Stomach smooth muscle (tissue), 2 donors: Measurements from ENCODE around the gene RGS16.
A peak's percentile ranks its signal among the peaks of the same experiment; 100 is the strongest.

Experiments used
- H3K27ac ChIP-seq: one replicate; pipeline ENCODE4 v1.7.0; 2013; ENCODE audit warnings: mild to moderate bottlenecking, low read length, inconsistent platforms
- H3K27me3 ChIP-seq, 2 donors: one replicate each; pipeline ENCODE4 v1.7.0; 2013; ENCODE audit warnings: low read length in 2 of 2; ENCODE audit not compliant: insufficient read depth in 2 of 2, control insufficient read depth in 1 of 2
- H3K36me3 ChIP-seq, 2 donors: one replicate each; pipeline ENCODE4 v1.7.0; 2013; ENCODE audit warnings: low read length in 2 of 2; ENCODE audit not compliant: control insufficient read depth in 2 of 2, insufficient read depth in 2 of 2
- H3K4me1 ChIP-seq: one replicate; pipeline ENCODE4 v1.7.0; 2013; ENCODE audit warnings: low read length; ENCODE audit not compliant: control insufficient read depth, insufficient read depth
- H3K4me3 ChIP-seq, 2 donors: one replicate each; pipeline ENCODE4 v1.7.0; 2013; ENCODE audit warnings: low read length in 2 of 2
- H3K9ac ChIP-seq, 2 donors: one replicate each; pipeline ENCODE4 v1.7.0; 2013; ENCODE audit warnings: low read length in 2 of 2, mild to moderate bottlenecking in 1 of 2
- H3K9me3 ChIP-seq, 2 donors: one replicate each; pipeline ENCODE4 v1.7.0; 2013; ENCODE audit warnings: low read length in 2 of 2; ENCODE audit not compliant: control insufficient read depth in 2 of 2
- donor health status: healthy.
- donor health status: Pancreatic carcinoma.

Gene RGS16

GRCh38 chr1:182620924-182621585 is 16.9 kb upstream of the RGS16 start:
- Histone ChIP-seq H3K27me3 (peaks cover 0 to 2% of the 10 kb centered on the region in 2 donors), H3K27ac (no peak overlapping the region), H3K4me3 (no peak overlapping the region), H3K9me3 (no peaks in the 10 kb centered on the region), H3K36me3 (no peaks in the 10 kb centered on the region), H3K9ac (no peak overlapping the region), H3K4me1 (peaks cover 6% of the 10 kb centered on the region)

GRCh38 chr1:182617734-182618351 is 13.7 kb upstream of the RGS16 start:
- no peak overlapping the region for H3K9ac ChIP-seq
- H3K36me3 ChIP-seq, result no peaks in the 10 kb centered on the region
- no peak overlapping the region for H3K27ac ChIP-seq
- peaks cover 20% of the 10 kb centered on the region for H3K4me1 ChIP-seq
- no peaks in the 10 kb centered on the region for H3K9me3 ChIP-seq
- peaks cover 0 to 2% of the 10 kb centered on the region in 2 donors for H3K27me3 ChIP-seq
- H3K4me3 ChIP-seq, result no peak overlapping the region

- no peak overlapping the region for H3K27ac ChIP-seq
- H3K27me3 ChIP-seq, result peaks cover 0 to 2% of the 10 kb centered on the region in 2 donors
- H3K36me3 ChIP-seq, result no peaks in the 10 kb centered on the region
Measured at GRCh38 chr1:182617014-182617429, 12.8 kb upstream of the RGS16 start.

GRCh38 chr1:182616130-182617013 is 12.2 kb upstream of the RGS16 start:
- H3K27me3 ChIP-seq, result no peaks in the 10 kb centered on the region
- peak overlapping the region; percentile 40 to 72 for H3K4me3 ChIP-seq
- no peaks in the 10 kb centered on the region for H3K9me3 ChIP-seq
- no peaks in the 10 kb centered on the region for H3K36me3 ChIP-seq
- H3K4me1 ChIP-seq, result peaks cover 18% of the 10 kb centered on the region
- peak overlapping the region; percentile 83 for H3K27ac ChIP-seq
- peak overlapping the region in 1 of 2 donors; percentile 31 for H3K9ac ChIP-seq

More at GRCh38 chr1:182617014-182617429, 12.8 kb upstream of the RGS16 start:
- Histone ChIP-seq H3K9me3 (no peaks in the 10 kb centered on the region), H3K4me1 (peaks cover 18% of the 10 kb centered on the region), H3K9ac (no peak overlapping the region), H3K4me3 (no peak overlapping the region)

- Histone ChIP-seq H3K9ac (peak overlapping the region; percentile 31 to 73), H3K27ac (peak overlapping the region; percentile 83)
Measured at GRCh38 chr1:182615468-182616129, 11.4 kb upstream of the RGS16 start.

GRCh38 chr1:182614796-182615454 is 10.7 kb upstream of the RGS16 start:
- peak overlapping the region; percentile 31 to 73 for H3K9ac ChIP-seq
- H3K27me3 ChIP-seq, result no peaks in the 10 kb centered on the region
- H3K36me3 ChIP-seq, result no peaks in the 10 kb centered on the region
- peaks cover 18% of the 10 kb centered on the region for H3K4me1 ChIP-seq
- peak overlapping the region; percentile 7 to 72 for H3K4me3 ChIP-seq
- no peaks in the 10 kb centered on the region for H3K9me3 ChIP-seq
- peak overlapping the region; percentile 83 for H3K27ac ChIP-seq

More at GRCh38 chr1:182615468-182616129, 11.4 kb upstream of the RGS16 start:
- peak overlapping the region; percentile 40 to 72 for H3K4me3 ChIP-seq
- no peaks in the 10 kb centered on the region for H3K9me3 ChIP-seq
- peaks cover 18% of the 10 kb centered on the region for H3K4me1 ChIP-seq
- H3K36me3 ChIP-seq, result no peaks in the 10 kb centered on the region
- H3K27me3 ChIP-seq, result no peaks in the 10 kb centered on the region

- H3K36me3 ChIP-seq, result no peaks in the 10 kb centered on the region
Measured at GRCh38 chr1:182611787-182612186, 7.6 kb upstream of the RGS16 start.

GRCh38 chr1:182611326-182611725 is 7.1 kb upstream of the RGS16 start:
- H3K9me3 ChIP-seq, result no peaks in the 10 kb centered on the region
- H3K4me1 ChIP-seq, result peaks cover 17% of the 10 kb centered on the region
- no peak overlapping the region for H3K4me3 ChIP-seq
- no peaks in the 10 kb centered on the region for H3K36me3 ChIP-seq
- H3K9ac ChIP-seq, result no peak overlapping the region
- no peaks in the 10 kb centered on the region for H3K27me3 ChIP-seq
- H3K27ac ChIP-seq, result no peak overlapping the region

More at GRCh38 chr1:182611787-182612186, 7.6 kb upstream of the RGS16 start:
- no peaks in the 10 kb centered on the region for H3K9me3 ChIP-seq
- H3K4me1 ChIP-seq, result peaks cover 18% of the 10 kb centered on the region
- H3K4me3 ChIP-seq, result no peak overlapping the region
- H3K27me3 ChIP-seq, result no peaks in the 10 kb centered on the region
- H3K27ac ChIP-seq, result no peak overlapping the region
- no peak overlapping the region for H3K9ac ChIP-seq

GRCh38 chr1:182610606-182611194 is 6.5 kb upstream of the RGS16 start:
- H3K9ac ChIP-seq, result no peak overlapping the region
- peaks cover 13% of the 10 kb centered on the region for H3K4me1 ChIP-seq
- no peak overlapping the region for H3K27ac ChIP-seq
- H3K4me3 ChIP-seq, result no peak overlapping the region
- no peaks in the 10 kb centered on the region for H3K27me3 ChIP-seq
- H3K36me3 ChIP-seq, result no peaks in the 10 kb centered on the region
- no peaks in the 10 kb centered on the region for H3K9me3 ChIP-seq
